Smooth muscle cell (in vitro differentiated cells): Measurements from ENCODE around the gene KLHL29. TPM values are rescaled to one million over a fixed set of nuclear protein-coding genes. Genes with fewer than 3 reads are reported as not detected.

ENCODE experiments used
- DNase-seq: peaks from one replicate; lab custom pipeline; 2025; ENCODE audit not compliant: unreplicated experiment; lab: John Stamatoyannopoulos, UW
- H2AFZ ChIP-seq: fragments of 200-600 bp; sonication (generic); 2 replicates; pipeline ENCODE4 v1.6.0; 2016; ENCODE audit warnings: antibody characterized with exemption, low read depth, mild to moderate bottlenecking
- H3F3A ChIP-seq: fragments of 200-600 bp; sonication (generic); 2 replicates; pipeline ENCODE4 v1.6.0; 2017; ENCODE audit warnings: antibody characterized with exemption, low read depth
- H3K27ac ChIP-seq: fragments of 200-600 bp; sonication (generic); 2 replicates; pipeline ENCODE4 v1.5.1; 2016; ENCODE audit warnings: low read depth, mild to moderate bottlenecking
- H3K27me3 ChIP-seq: fragments of 200-600 bp; sonication (generic); 2 replicates; pipeline ENCODE4 v1.6.1; 2016; ENCODE audit warnings: low read depth, mild to moderate bottlenecking
- H3K36me3 ChIP-seq: fragments of 200-600 bp; sonication (generic); 2 replicates; pipeline ENCODE4 v1.5.1; 2016; ENCODE audit warnings: low read depth
- H3K4me1 ChIP-seq: fragments of 200-600 bp; sonication (generic); 2 replicates; pipeline ENCODE4 v1.5.1; 2016; ENCODE audit warnings: low read depth
- H3K4me2 ChIP-seq: fragments of 200-600 bp; sonication (generic); 2 replicates; pipeline ENCODE4 v1.6.0; 2016; ENCODE audit warnings: mild to moderate bottlenecking
- H3K4me3 ChIP-seq: fragments of 200-600 bp; sonication (generic); 2 replicates; pipeline ENCODE4 v1.5.1; 2016; ENCODE audit warnings: mild to moderate bottlenecking
- H3K79me2 ChIP-seq: fragments of 200-600 bp; sonication (generic); 2 replicates; pipeline ENCODE4 v1.6.0; 2016; ENCODE audit warnings: low read depth, mild to moderate bottlenecking
- H3K9ac ChIP-seq: fragments of 200-600 bp; sonication (generic); 2 replicates; pipeline ENCODE4 v1.6.0; 2016; ENCODE audit warnings: low read depth
- H3K9me3 ChIP-seq: fragments of 200-600 bp; sonication (generic); replicated peaks from 2 replicates; pipeline ENCODE4 v1.5.1; 2016; ENCODE audit warnings: low read depth
- H4K20me1 ChIP-seq: fragments of 200-600 bp; sonication (generic); 2 replicates; pipeline ENCODE4 v1.6.0; 2016; ENCODE audit warnings: low read depth
- WGBS: methylation state at CpG from one replicate; pipeline ENCODE4 v1.1.7; 2016; ENCODE audit warnings: low lambda C conversion rate; 5-methylcytosine and 5-hydroxymethylcytosine counted together
- polyA plus RNA-seq: library from polyadenylated mRNA; unstranded; fragments of >200 nt; fragmentation: Nextera tagmentation; extraction: Ambion mirVana; gene quantifications from 2 replicates; pipeline ENCODE4 v1.2.1, GENCODE V29; 2016
- total RNA-seq: library from RNA; depleted of rRNA; stranded (reverse); fragments of >200 nt; gene quantifications from 2 replicates; pipeline ENCODE4 v1.2.3, GENCODE V29; 2014
- TF ChIP-seq, protein P1 (sequence below): fragments of 200-600 bp; sonication (generic); IDR thresholded peaks from 2 replicates; pipeline ENCODE4 v1.5.1; 2017; ENCODE audit warnings: borderline replicate concordance, mild to moderate bottlenecking, antibody characterized with exemption; ENCODE audit not compliant: insufficient read depth, poor library complexity, severe bottlenecking

The KLHL29 gene
- total and polyA plus RNA-seq, 2 experiments from 2014 or later: 3.1 to 6.6 TPM

DNA sequence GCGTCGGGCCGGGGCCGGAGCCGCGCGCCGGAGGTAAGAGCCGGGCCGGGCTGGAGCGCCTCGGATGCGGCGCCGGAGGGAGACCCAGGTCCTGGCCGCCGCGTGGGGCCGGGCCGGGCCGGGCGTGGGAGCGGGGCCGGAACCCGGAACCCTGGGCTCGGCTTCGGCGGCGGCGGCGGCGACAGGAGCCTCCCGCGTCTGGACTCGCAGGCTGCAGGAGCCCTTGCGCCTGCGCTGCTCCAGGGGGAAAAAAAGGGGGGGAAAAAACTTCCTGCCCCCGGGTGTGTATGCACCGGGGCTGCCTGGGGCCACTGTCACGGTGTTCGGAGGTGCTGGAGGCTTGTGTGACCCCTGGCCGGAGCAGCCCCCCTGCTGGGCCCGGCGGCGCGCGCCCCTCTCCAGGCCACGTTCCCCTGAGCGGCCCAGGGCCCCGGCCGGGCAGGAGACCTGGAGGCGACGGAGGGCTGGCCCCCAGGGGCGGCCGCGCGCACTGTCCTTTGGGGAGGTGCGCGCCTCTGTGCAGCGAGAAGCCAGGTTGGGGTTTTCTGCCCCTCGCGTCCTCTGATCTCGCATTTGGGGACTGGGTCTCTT, 864 bp downstream of the KLHL29 start:
- H3F3A ChIP-seq: no peaks in the 10 kb centered on the region
- H3K4me3 ChIP-seq: peak overlapping the region; percentile 60
- no peak overlapping the region for H3K27ac ChIP-seq
- TF ChIP-seq, protein P1, sequence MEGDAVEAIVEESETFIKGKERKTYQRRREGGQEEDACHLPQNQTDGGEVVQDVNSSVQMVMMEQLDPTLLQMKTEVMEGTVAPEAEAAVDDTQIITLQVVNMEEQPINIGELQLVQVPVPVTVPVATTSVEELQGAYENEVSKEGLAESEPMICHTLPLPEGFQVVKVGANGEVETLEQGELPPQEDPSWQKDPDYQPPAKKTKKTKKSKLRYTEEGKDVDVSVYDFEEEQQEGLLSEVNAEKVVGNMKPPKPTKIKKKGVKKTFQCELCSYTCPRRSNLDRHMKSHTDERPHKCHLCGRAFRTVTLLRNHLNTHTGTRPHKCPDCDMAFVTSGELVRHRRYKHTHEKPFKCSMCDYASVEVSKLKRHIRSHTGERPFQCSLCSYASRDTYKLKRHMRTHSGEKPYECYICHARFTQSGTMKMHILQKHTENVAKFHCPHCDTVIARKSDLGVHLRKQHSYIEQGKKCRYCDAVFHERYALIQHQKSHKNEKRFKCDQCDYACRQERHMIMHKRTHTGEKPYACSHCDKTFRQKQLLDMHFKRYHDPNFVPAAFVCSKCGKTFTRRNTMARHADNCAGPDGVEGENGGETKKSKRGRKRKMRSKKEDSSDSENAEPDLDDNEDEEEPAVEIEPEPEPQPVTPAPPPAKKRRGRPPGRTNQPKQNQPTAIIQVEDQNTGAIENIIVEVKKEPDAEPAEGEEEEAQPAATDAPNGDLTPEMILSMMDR: no peak
- no peaks in the 10 kb centered on the region for H3K4me1 ChIP-seq
- H3K27me3 ChIP-seq: no peaks in the 10 kb centered on the region
- no peaks in the 10 kb centered on the region for H3K9me3 ChIP-seq
- peak overlapping the region; percentile 98 for H3K4me2 ChIP-seq
- H3K36me3 ChIP-seq: no peaks in the 10 kb centered on the region
- H3K9ac ChIP-seq: peak overlapping the region; percentile 15
- H4K20me1 ChIP-seq: peaks cover 40% of the 10 kb centered on the region
- WGBS: 3% methylated on average over 43 of the region's 63 CpGs
- DNase-seq: no peak
- H3K79me2 ChIP-seq: peaks cover 31% of the 10 kb centered on the region
- peak overlapping the region; percentile 88 for H2AFZ ChIP-seq

DNA sequence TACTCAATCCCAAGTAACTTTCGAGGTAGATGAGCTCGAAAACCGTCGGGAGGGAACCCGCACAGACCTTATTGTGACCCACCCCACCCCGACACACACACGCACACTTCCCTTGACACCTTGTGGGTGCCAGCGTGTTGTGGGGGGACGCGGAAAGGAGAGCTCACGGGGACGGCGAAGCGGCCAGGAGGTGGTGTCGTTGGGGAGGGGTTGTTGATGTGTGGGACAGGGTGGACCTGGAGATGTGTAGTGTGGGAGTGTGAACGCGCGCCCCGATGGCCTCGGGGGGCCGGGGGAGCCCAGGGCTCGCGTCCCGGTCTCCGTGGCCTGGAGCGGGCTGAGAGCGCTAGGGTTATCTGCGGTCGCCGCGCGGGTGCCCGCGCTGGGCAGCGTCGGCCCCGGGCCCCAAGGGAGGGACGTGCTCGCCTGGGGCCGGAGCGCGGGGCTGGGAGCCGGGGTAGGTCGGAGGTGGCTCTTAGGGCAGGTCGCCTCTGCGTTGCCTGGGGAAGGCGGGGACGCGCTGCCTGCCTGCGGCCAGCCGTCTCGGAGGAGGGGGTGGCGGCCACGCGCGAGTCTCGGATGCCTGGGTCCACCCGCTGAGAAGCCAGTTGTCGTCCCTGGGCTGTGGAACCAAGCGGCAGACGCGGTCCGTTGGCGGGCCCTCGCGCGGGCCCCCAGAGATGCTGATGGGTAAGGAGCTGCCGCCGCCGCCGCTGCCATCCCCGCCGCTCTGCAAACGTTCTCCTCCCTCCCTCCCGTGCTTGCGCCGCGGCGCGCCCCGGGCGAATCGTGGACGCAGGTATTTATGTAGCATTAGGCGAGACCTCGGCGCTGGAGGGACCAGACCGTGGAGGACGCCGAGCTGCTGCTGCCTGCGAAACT, 1.6 kb downstream of the KLHL29 start:
- H3K9me3 ChIP-seq: no peaks in the 10 kb centered on the region
- H3K4me2 ChIP-seq: peak overlapping the region; percentile 98
- peak overlapping the region; percentile 15 for H3K9ac ChIP-seq
- DNase-seq: no peak
- WGBS: under 1% methylated on average over 80 of the region's 91 CpGs
- H3K27me3 ChIP-seq: no peaks in the 10 kb centered on the region
- peak overlapping the region; percentile 88 for H2AFZ ChIP-seq
- no peaks in the 10 kb centered on the region for H3F3A ChIP-seq
- peaks cover 48% of the 10 kb centered on the region for H4K20me1 ChIP-seq
- H3K36me3 ChIP-seq: no peaks in the 10 kb centered on the region
- TF ChIP-seq, protein P1: no peak
- peaks cover 38% of the 10 kb centered on the region for H3K79me2 ChIP-seq
- H3K27ac ChIP-seq: no peak overlapping the region
- H3K4me1 ChIP-seq: no peaks in the 10 kb centered on the region
- peak overlapping the region; percentile 60 for H3K4me3 ChIP-seq

DNA sequence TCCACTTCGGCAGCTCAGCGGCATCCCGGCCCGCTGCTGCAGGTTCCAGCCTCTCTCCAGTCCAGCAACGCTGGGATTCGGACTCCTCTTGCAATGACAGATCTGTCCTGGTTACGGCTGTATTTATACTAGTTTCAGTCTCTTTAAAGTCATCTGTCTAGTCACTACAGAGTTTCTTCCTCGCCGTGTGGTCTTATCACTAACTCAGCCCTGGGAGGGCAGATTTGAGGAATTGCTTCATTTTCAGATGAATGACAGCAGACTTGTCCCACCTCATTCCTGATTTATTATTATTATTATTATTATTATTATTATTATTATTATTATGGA, 2.2 kb downstream of the KLHL29 start:
- 5% methylated on average over 9 of the region's 9 CpGs for WGBS
- no peaks in the 10 kb centered on the region for H3K4me1 ChIP-seq
- H2AFZ ChIP-seq: peak overlapping the region; percentile 88
- no peaks in the 10 kb centered on the region for H3K9me3 ChIP-seq
- H3K4me2 ChIP-seq: peak overlapping the region; percentile 98
- H3K27ac ChIP-seq: no peak overlapping the region
- H3K27me3 ChIP-seq: no peaks in the 10 kb centered on the region
- no peaks in the 10 kb centered on the region for H3F3A ChIP-seq
- H3K36me3 ChIP-seq: no peaks in the 10 kb centered on the region
- TF ChIP-seq, protein P1: no peak
- H3K79me2 ChIP-seq: peaks cover 44% of the 10 kb centered on the region
- H3K4me3 ChIP-seq: peak overlapping the region; percentile 60
- peaks cover 54% of the 10 kb centered on the region for H4K20me1 ChIP-seq
- DNase-seq: no peak
- H3K9ac ChIP-seq: no peak overlapping the region
